HEK293 (cell line): ENCODE measurements around the gene MYO1F.

ENCODE experiments used
- TCF7L2 ChIP-seq: IDR thresholded peaks from 2 replicates; pipeline ENCODE4 v1.6.1; 2011; ENCODE audit warnings: low read depth, mild to moderate bottlenecking, inconsistent platforms, low read length, moderate library complexity, borderline replicate concordance
- ZNF404 ChIP-seq: fragments of 450-650 bp; formaldehyde crosslinking; IDR thresholded peaks from 2 replicates; pipeline ENCODE4 v1.5.1; 2017; ENCODE audit warnings: missing biosample characterization, missing genetic modification characterization
- TF ChIP-seq, protein P1 (sequence below): fragments of 450-650 bp; formaldehyde crosslinking; IDR thresholded peaks from 2 replicates; pipeline ENCODE4 v1.5.1; 2016; ENCODE audit warnings: missing biosample characterization, missing genetic modification characterization
- TF ChIP-seq, protein P2 (sequence below): fragments of 450-650 bp; formaldehyde crosslinking; IDR thresholded peaks from 2 replicates; pipeline ENCODE4 v1.5.1; 2016; ENCODE audit warnings: missing biosample characterization, missing genetic modification characterization

DNA sequence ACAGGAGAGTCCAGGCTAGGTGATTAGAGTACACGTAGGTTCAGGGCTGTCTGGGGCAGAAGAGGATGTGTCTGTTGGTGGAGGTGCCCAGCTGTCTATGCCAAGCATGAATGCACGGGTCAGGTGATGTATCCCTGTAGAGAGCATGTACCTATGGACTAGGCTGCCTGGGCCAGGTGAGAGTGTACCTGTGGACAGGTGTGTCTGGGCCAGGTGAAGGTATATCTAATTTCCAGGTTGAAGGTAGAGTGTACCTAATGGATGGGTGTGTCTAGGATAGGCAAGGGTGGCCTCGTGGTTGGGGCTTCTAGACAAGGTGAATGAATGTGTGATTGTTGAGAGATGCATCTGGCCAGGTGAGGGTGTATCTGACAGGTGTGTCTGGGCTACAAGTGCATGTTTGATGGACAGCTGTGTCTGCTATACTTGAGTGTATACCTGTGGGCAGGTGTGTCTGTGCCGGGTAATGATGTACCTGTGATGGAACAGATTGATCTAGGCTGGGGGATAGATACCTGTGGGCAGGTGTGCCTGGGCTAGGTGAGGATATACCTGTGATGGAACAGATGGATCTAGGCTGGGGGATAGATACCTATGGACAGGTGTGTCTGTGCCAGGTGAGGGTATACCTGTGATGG lies 47.8 kb downstream of the MYO1F start:
- TF ChIP-seq, protein P1, sequence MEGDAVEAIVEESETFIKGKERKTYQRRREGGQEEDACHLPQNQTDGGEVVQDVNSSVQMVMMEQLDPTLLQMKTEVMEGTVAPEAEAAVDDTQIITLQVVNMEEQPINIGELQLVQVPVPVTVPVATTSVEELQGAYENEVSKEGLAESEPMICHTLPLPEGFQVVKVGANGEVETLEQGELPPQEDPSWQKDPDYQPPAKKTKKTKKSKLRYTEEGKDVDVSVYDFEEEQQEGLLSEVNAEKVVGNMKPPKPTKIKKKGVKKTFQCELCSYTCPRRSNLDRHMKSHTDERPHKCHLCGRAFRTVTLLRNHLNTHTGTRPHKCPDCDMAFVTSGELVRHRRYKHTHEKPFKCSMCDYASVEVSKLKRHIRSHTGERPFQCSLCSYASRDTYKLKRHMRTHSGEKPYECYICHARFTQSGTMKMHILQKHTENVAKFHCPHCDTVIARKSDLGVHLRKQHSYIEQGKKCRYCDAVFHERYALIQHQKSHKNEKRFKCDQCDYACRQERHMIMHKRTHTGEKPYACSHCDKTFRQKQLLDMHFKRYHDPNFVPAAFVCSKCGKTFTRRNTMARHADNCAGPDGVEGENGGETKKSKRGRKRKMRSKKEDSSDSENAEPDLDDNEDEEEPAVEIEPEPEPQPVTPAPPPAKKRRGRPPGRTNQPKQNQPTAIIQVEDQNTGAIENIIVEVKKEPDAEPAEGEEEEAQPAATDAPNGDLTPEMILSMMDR (tag by site-specific recombination) = no peak
- TF ChIP-seq TCF7L2 (no peak), ZNF404 (tag by site-specific recombination) (no peak)
- TF ChIP-seq, protein P2, sequence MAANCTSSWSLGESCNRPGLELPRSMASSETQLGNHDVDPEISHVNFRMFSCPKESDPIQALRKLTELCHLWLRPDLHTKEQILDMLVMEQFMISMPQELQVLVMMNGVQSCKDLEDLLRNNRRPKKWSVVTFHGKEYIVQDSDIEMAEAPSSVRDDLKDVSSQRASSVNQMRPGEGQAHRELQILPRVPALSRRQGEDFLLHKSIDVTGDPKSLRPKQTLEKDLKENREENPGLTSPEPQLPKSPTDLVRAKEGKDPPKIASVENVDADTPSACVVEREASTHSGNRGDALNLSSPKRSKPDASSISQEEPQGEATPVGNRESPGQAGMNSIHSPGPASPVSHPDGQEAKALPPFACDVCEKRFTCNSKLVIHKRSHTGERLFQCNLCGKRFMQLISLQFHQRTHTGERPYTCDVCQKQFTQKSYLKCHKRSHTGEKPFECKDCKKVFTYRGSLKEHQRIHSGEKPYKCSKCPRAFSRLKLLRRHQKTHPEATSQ (tag by site-specific recombination) = no peak
